Measurements from ENCODE around the gene TNRC18. TPM values are rescaled to one million over a fixed set of nuclear protein-coding genes. Genes with fewer than 3 reads are reported as not detected.

TNRC18 gene
- total and polyA plus RNA-seq, 2 of the 8 experiments (the other 6 are each of a cell fraction or from before 2014, with no cell fraction given), result 1.7 to 8.6 TPM

- H3K27me3 ChIP-seq (replicated peaks in 1 of 4; ENCODE audit: control insufficient read depth in 3 of 4, extremely low read depth in 1 of 4, insufficient read depth in 3 of 4, low read length in 3 of 4), result peaks cover 3 to 11% (median 10%) of the 10 kb centered on the region in 4 experiments
- H3K4me3 ChIP-seq (ENCODE audit: extremely low read depth in 1 of 4, insufficient read depth in 2 of 4, low read depth in 3 of 4, low read length in 4 of 4), result no peak overlapping the region
- H3K79me1 ChIP-seq (ENCODE audit: low read depth, low read length), result no peaks in the 10 kb centered on the region
- POLR2A ChIA-PET (ENCODE audit: partially characterized antibody), result interaction anchor here (1.1 to 2.4 kb wide), 2 partner anchors 12 to 180 kb away, joined by 3 to 6 read pairs; no protein-coding TSS in a partner anchor
- H3K56ac ChIP-seq (replicated peaks; ENCODE audit: insufficient read length, low read depth, low read length), result no peak overlapping the region
- H3K23me2 ChIP-seq (ENCODE audit: low read depth, low read length), result no peaks in the 10 kb centered on the region
- H2BK12ac ChIP-seq (ENCODE audit: low read depth, low read length), result no peak overlapping the region
- no peak for FAIRE-seq
- H3K36me3 ChIP-seq (ENCODE audit: control insufficient read depth in 2 of 4, insufficient read depth in 4 of 4, low read length in 3 of 4), result no peaks in the 10 kb centered on the region
- no peak overlapping the region for H2BK20ac ChIP-seq (ENCODE audit: low read length)
- no peaks in the 10 kb centered on the region for H4K20me1 ChIP-seq (replicated peaks in 1 of 2; ENCODE audit: control insufficient read depth in 1 of 2, insufficient read depth in 2 of 2, low read length in 2 of 2)
- no peak overlapping the region for H3K27ac ChIP-seq (ENCODE audit: low read depth, low read length)
- H3K18ac ChIP-seq (ENCODE audit: extremely low read depth, low read length), result no peak overlapping the region
- H3K4ac ChIP-seq (replicated peaks; ENCODE audit: insufficient read length, low read depth, low read length), result no peak overlapping the region
- no peak for DNase-seq (ENCODE audit: low read depth in 1 of 2, low spot score in 2 of 2)
- CTCF ChIA-PET (ENCODE audit: partially characterized antibody), result interaction anchor here (1.3 kb wide), 1 partner anchor 8 kb away, joined by 4 read pairs; no protein-coding TSS in a partner anchor
- 88% methylated on average over 2 of the region's 2 CpGs; no CpG with 5 or more reads in 1 of the 2 experiments for WGBS, 2 experiments (ENCODE audit: extremely low coverage in 1 of 2, insufficient coverage in 1 of 2, insufficient read length in 1 of 2, insufficient replicate concordance in 2 of 2, low coverage in 1 of 2, low lambda C conversion rate in 2 of 2, missing lambda C conversion rate in 1 of 2)
- H4K5ac ChIP-seq (ENCODE audit: insufficient read length, low read depth, low read length), result no peak overlapping the region
- H3K4me2 ChIP-seq (ENCODE audit: insufficient read depth in 1 of 2, low read depth in 2 of 2, low read length in 2 of 2), result no peak overlapping the region
- no peak overlapping the region for H4K8ac ChIP-seq (ENCODE audit: extremely low read depth, insufficient read depth, low read length)
- H2BK120ac ChIP-seq (replicated peaks; ENCODE audit: low read depth, low read length), result no peak overlapping the region
- TF ChIP-seq BRCA1 (IDR thresholded peaks at IDR 0.05; ENCODE audit: low read depth, low read length) (no peak), CREB1 (IDR thresholded peaks at IDR 0.05) (no peak), ASH2L (IDR thresholded peaks at IDR 0.05; ENCODE audit: low read length) (no peak), SIX5 (IDR thresholded peaks at IDR 0.05; ENCODE audit: low read depth, low read length) (no peak)
- no peak overlapping the region for H2BK15ac ChIP-seq (ENCODE audit: low read length)
- no peak overlapping the region for H3K23ac ChIP-seq (ENCODE audit: insufficient read length)
- no peak overlapping the region for H3K9ac ChIP-seq (replicated peaks in 1 of 4; ENCODE audit: extremely low read depth in 1 of 4, low read depth in 3 of 4, low read length in 3 of 4)
- H2AK5ac ChIP-seq (ENCODE audit: low read depth, low read length), result no peak overlapping the region
- H3K4me1 ChIP-seq (replicated peaks in 1 of 4; ENCODE audit: control insufficient read depth in 3 of 4, insufficient read depth in 4 of 4, low read length in 3 of 4), result peaks cover 0 to 5% (median 1%) of the 10 kb centered on the region in 4 experiments; a peak in 5 of 7 replicates
- no peak overlapping the region for H3K14ac ChIP-seq (ENCODE audit: insufficient read length)
- no peak overlapping the region for H4K91ac ChIP-seq (replicated peaks; ENCODE audit: insufficient read length, low read length)
- H2AFZ ChIP-seq (ENCODE audit: low read length), result no peak overlapping the region
- no peaks in the 10 kb centered on the region for H3K79me2 ChIP-seq (ENCODE audit: control insufficient read depth in 1 of 2, insufficient read depth in 2 of 2, low read length in 2 of 2)
- H3K9me3 ChIP-seq (ENCODE audit: insufficient read depth in 2 of 2, low read depth in 1 of 2, low read length in 1 of 2), result peaks cover 0 to 6% of the 10 kb centered on the region in 2 experiments; a peak in 1 of 4 replicates
- H2BK5ac ChIP-seq (ENCODE audit: low read depth, low read length), result no peak overlapping the region
Observed at GRCh38 chr7:5343884-5344283, 79.8 kb downstream of the TNRC18 start.
